HepG2 (cell line): ENCODE results near the gene SAMD8. TPM values are rescaled to one million over a fixed set of nuclear protein-coding genes. Genes with fewer than 3 reads are reported as not detected.
"Not testable (repeated sequence)": the region's sequence is repeated elsewhere in the genome, so short reads cannot be mapped to it uniquely, and the experiment has no call there.

Experiments
- ATAC-seq: fragments of 200-7000 bp; cut with Tn5 transposase; 3 replicates; pipeline ENCODE4 v1.9.1; 2020; ENCODE audit warnings: mild to moderate bottlenecking, moderate library complexity
- BruUV-seq: library from RNA; stranded (reverse); fragments of 400-500 nt; replicated peaks from 2 replicates; lab custom pipeline; 2021; lab: Mats Ljungman, UMichigan
- CTCF ChIA-PET: fragments of 300-600 bp; formaldehyde crosslinking; extraction: SDS; loops from one replicate; lab custom pipeline; 2021; ENCODE audit warnings: low total read pairs, inconsistent platforms, low intra/inter-chr PET ratio; lab: Yijun Ruan, JAX
- POLR2A ChIA-PET: fragments of 350-600 bp; sonication (Branson Sonifier 250); formaldehyde crosslinking; loops from one replicate; lab custom pipeline; 2020; ENCODE audit warnings: antibody characterized with exemption, inconsistent platforms; lab: Yijun Ruan, JAX
- DNase-seq: peaks from one replicate; pipeline ENCODE4 v3.0.0-alpha.2; 2015; ENCODE audit warnings: low spot score
- FAIRE-seq: peaks from 3 replicates; lab custom pipeline; 2011; peaks lifted over from hg19 to GRCh38; lab: Jason Lieb, UNC
- H2AFZ ChIP-seq: one replicate; pipeline ENCODE4 v1.6.1; 2011; ENCODE audit warnings: low read length, inconsistent platforms
- H3K27ac ChIP-seq: fragments of 300-600 bp; 3 replicates; pipeline ENCODE4 v1.8.0; 2011; ENCODE audit warnings: mixed run types, mild to moderate bottlenecking, mixed read lengths, low read length, inconsistent platforms; ENCODE audit not compliant: insufficient read depth; ENCODE audit errors: extremely low read length
- H3K27me3 ChIP-seq, 2 experiments: fragments of 200-600 bp in 1 of 2; 2 replicates in 1 of 2; 3 replicates in 1 of 2; pipeline versions ENCODE4 v1.6.0 to v1.8.0; 2011; ENCODE audit warnings: low read length in 2 of 2, mild to moderate bottlenecking in 2 of 2, moderate library complexity in 2 of 2, inconsistent platforms in 1 of 2; ENCODE audit not compliant: insufficient read depth in 2 of 2, control insufficient read depth in 1 of 2
- H3K36me3 ChIP-seq, 2 experiments: fragments of 200-600 bp in 1 of 2; replicated peaks in 1 of 2; 2 replicates in 1 of 2; 3 replicates in 1 of 2; pipeline versions ENCODE4 v1.5.1 to v1.8.0; 2011; ENCODE audit warnings: low read length in 2 of 2, inconsistent platforms in 1 of 2; ENCODE audit not compliant: insufficient read depth in 2 of 2, control insufficient read depth in 1 of 2
- H3K4me1 ChIP-seq: 2 replicates; pipeline ENCODE4 v1.5.1; 2012; ENCODE audit warnings: low read length, inconsistent platforms; ENCODE audit not compliant: insufficient read depth
- H3K4me2 ChIP-seq: 2 replicates; pipeline ENCODE4 v1.6.0; 2011; ENCODE audit warnings: low read depth, low read length, inconsistent platforms
- H3K4me3 ChIP-seq, 3 experiments: fragments of 200-600 bp in 1 of 3; sonication (generic), shearing (Covaris generic) in 1 of 3; replicated peaks in 1 of 3; 2 replicates each; pipeline ENCODE4 v1.5.1; 2011 to 2016; ENCODE audit warnings: low read length in 3 of 3, inconsistent platforms in 2 of 3, low read depth in 2 of 3, mild to moderate bottlenecking in 2 of 3, control low read depth in 1 of 3, mixed read lengths in 1 of 3; ENCODE audit not compliant: insufficient read depth in 1 of 3
- H3K79me2 ChIP-seq: one replicate; pipeline ENCODE4 v1.6.1; 2011; ENCODE audit warnings: low read length, inconsistent platforms; ENCODE audit not compliant: insufficient read depth
- H3K9ac ChIP-seq: 2 replicates; pipeline ENCODE4 v1.6.0; 2011; ENCODE audit warnings: mild to moderate bottlenecking, low read depth, low read length, inconsistent platforms; ENCODE audit not compliant: insufficient read depth
- H3K9me3 ChIP-seq: 2 replicates; pipeline ENCODE4 v1.5.1; 2012; ENCODE audit warnings: mild to moderate bottlenecking, low read length
- H4K20me1 ChIP-seq: 2 replicates; pipeline ENCODE4 v1.6.0; 2011; ENCODE audit warnings: inconsistent platforms, mild to moderate bottlenecking, low read length, moderate library complexity; ENCODE audit not compliant: insufficient read depth
- CHD2 ChIP-seq: IDR thresholded peaks from 2 replicates; pipeline ENCODE4 v1.6.1; 2011; ENCODE audit warnings: low read depth, low read length, improper control_type of control experiment
- RBFOX2 ChIP-seq: fragments of 200-400 bp; formaldehyde crosslinking; IDR thresholded peaks from 2 replicates; pipeline ENCODE4 v1.6.1; 2017; ENCODE audit warnings: low read depth, mild to moderate bottlenecking, low read length
- RBM22 ChIP-seq: fragments of 200-400 bp; formaldehyde crosslinking; optimal IDR thresholded peaks from 2 replicates; pipeline ENCODE3; 2017; ENCODE audit warnings: mild to moderate bottlenecking, low read length, moderate library complexity
- ZNF121 ChIP-seq: sonication (generic); formaldehyde crosslinking; IDR thresholded peaks from 2 replicates; pipeline ENCODE4 v1.5.0; 2020; ENCODE audit warnings: mild to moderate bottlenecking, missing genetic modification reagents
- WGBS: methylation state at CpG from one replicate; pipeline ENCODE4 v1.1.6; 2017; ENCODE audit warnings: low lambda C conversion rate; 5-methylcytosine and 5-hydroxymethylcytosine counted together
- in situ Hi-C: cut with HindIII; loops from 2 replicates; pipeline ENCODE4 v1.10.0; 2017; ENCODE audit warnings: low pct_unique_long_range_greater_than_20kb; ENCODE audit not compliant: extremely low pct_ligation_motif_present
- intact Hi-C: fragments of 100-400 bp; cut with micrococcal nuclease; formaldehyde crosslinking; loops from one replicate; pipeline ENCODE4 v1.10.0; 2022; ENCODE audit not compliant: unreplicated experiment
- polyA plus RNA-seq, 8 experiments: library from polyadenylated mRNA; depleted of rRNA in 3 of 8; stranded (reverse) in 7 of 8; unstranded in 1 of 8; fragments of >200 nt; fragmentation: Illumina TruSeq in 4 of 8; extraction: Trizol in 4 of 8; gene quantifications; 2 replicates each; pipeline versions ENCODE4 v1.2.1 to v1.2.3, GENCODE V29; 2011 to 2016; ENCODE audit warnings: low read depth in 4 of 8, missing spikeins in 1 of 8, mixed read lengths in 1 of 8; ENCODE audit not compliant: insufficient read depth in 1 of 8
- total RNA-seq, 5 experiments: library from RNA; depleted of rRNA; stranded (reverse); fragments of >200 nt; fragmentation: Illumina TruSeq; extraction: Trizol; gene quantifications; 2 replicates each; pipeline ENCODE4 v1.2.3, GENCODE V29; 2016; ENCODE audit warnings: low read depth in 1 of 5

SAMD8 gene
- total and polyA plus RNA-seq, 2 of the 13 experiments (the other 11 are each of a cell fraction or from before 2014, with no cell fraction given), result 10.4 to 13.2 TPM

GRCh38 chr10:75221492-75221891, 110.0 kb downstream of the SAMD8 start:
- WGBS, result 96% methylated on average over 8 of the region's 8 CpGs
- DNase-seq, in situ Hi-C loops, H3K27me3 ChIP-seq, POLR2A ChIA-PET, H3K9ac ChIP-seq, H2AFZ ChIP-seq, H3K4me2 ChIP-seq, FAIRE-seq, ATAC-seq, H3K27ac ChIP-seq, intact Hi-C loops, BruUV-seq, CTCF ChIA-PET, H3K4me3 ChIP-seq, H3K9me3 ChIP-seq: not testable (repeated sequence)
- TF ChIP-seq RBFOX2, result 0 out of 2 replicates have a peak, but pooled peaks have one; percentile 8
- TF ChIP-seq ZNF121 (CRISPR knock-in tag), result peak; percentile 82
- H3K4me1 ChIP-seq, result peaks cover 72% of the 10 kb centered on the region
- H3K36me3 ChIP-seq, result peaks cover 31 to 73% of the 10 kb centered on the region in 2 experiments
- peaks cover 71% of the 10 kb centered on the region for H3K79me2 ChIP-seq
- H4K20me1 ChIP-seq, result peaks cover 47% of the 10 kb centered on the region

GRCh38 chr10:75223507-75223906, 112.1 kb downstream of the SAMD8 start:
- intact Hi-C loops (no loop called here), in situ Hi-C loops (no loop called here)
- POLR2A ChIA-PET, result interaction anchor here (6.8 kb wide), 1 partner anchor 12 kb away, joined by 55 read pairs; the partner anchor contains the start of gene VDAC2
- Histone ChIP-seq H3K4me3 (no peak overlapping the region), H3K9me3 (no peaks in the 10 kb centered on the region), H2AFZ (no peak overlapping the region), H3K79me2 (peaks cover 73% of the 10 kb centered on the region), H3K4me2 (no peak overlapping the region), H3K27ac (peak overlapping the region; percentile 21), H3K4me1 (peaks cover 72% of the 10 kb centered on the region), H3K27me3 (no peaks in the 10 kb centered on the region; a peak in 1 of 5 replicates), H3K9ac (no peak overlapping the region), H3K36me3 (peaks cover 18 to 68% of the 10 kb centered on the region in 2 experiments), H4K20me1 (peaks cover 42% of the 10 kb centered on the region)
- WGBS, result 97% methylated on average over 2 of the region's 2 CpGs
- ATAC-seq (no peak), DNase-seq (no peak), FAIRE-seq (no peak)
- peak; percentile 54 for TF ChIP-seq RBM22
- TF ChIP-seq CHD2, result no peak
- BruUV-seq, result no TSS peak
- CTCF ChIA-PET, result no interaction called here
